HepG2 (cell line): Measurements from ENCODE around the gene ZFX.

Source experiments
- CEBPB ChIP-seq: IDR thresholded peaks from 2 replicates; pipeline ENCODE4 v1.6.1; 2011; ENCODE audit warnings: low read depth, low read length, improper control_type of control experiment, borderline replicate concordance
- MAX ChIP-seq: IDR thresholded peaks from 2 replicates; pipeline ENCODE4 v1.6.1; 2012; ENCODE audit warnings: inconsistent platforms
- ZFX ChIP-seq: sonication (generic); formaldehyde crosslinking; IDR thresholded peaks from 2 replicates; pipeline ENCODE4 v1.4.0; 2020; ENCODE audit warnings: mild to moderate bottlenecking, low read depth, missing genetic modification reagents, moderate library complexity
- ZNF577 ChIP-seq: sonication (generic); formaldehyde crosslinking; IDR thresholded peaks from 2 replicates; pipeline ENCODE4 v1.4.0; 2020; ENCODE audit warnings: mild to moderate bottlenecking, low read depth, missing genetic modification reagents, borderline replicate concordance

- TF ChIP-seq ZNF577 (CRISPR knock-in tag) = no peak
- no peak for TF ChIP-seq MAX
- TF ChIP-seq CEBPB = no peak
- no peak for TF ChIP-seq ZFX
These were observed 47.0 kb downstream of the ZFX start for GRCh38 chrX:24196509-24196908.
